Fibroblast of lung (primary cell): ENCODE data around the gene CPNE2. TPM values are rescaled to one million over a fixed set of nuclear protein-coding genes. Genes with fewer than 3 reads are reported as not detected.
A peak's percentile ranks its signal among the peaks of the same experiment; 100 is the strongest.

Source experiments
- DNase-seq, 2 donors: peaks; one replicate each; pipeline versions ENCODE4 v3.0.0 to v3.0.0-alpha.2; 2010; ENCODE audit warnings: low read depth in 2 of 2
- H2AFZ ChIP-seq: 2 replicates; pipeline ENCODE4 v1.5.1; 2012; ENCODE audit warnings: low read length, control low read depth, inconsistent platforms
- H3K27ac ChIP-seq: 2 replicates; pipeline ENCODE4 v1.5.1; 2011; ENCODE audit warnings: low read length, control low read depth; ENCODE audit not compliant: insufficient read depth
- H3K27me3 ChIP-seq: 2 replicates; pipeline ENCODE4 v1.5.1; 2011; ENCODE audit warnings: mild to moderate bottlenecking, low read length; ENCODE audit not compliant: control insufficient read depth, insufficient read depth
- H3K36me3 ChIP-seq: 2 replicates; pipeline ENCODE4 v1.5.1; 2011; ENCODE audit warnings: low read length; ENCODE audit not compliant: control insufficient read depth, insufficient read depth
- H3K4me1 ChIP-seq: 2 replicates; pipeline ENCODE4 v1.5.1; 2011; ENCODE audit warnings: low read length; ENCODE audit not compliant: control insufficient read depth, insufficient read depth; ENCODE audit errors: extremely low read depth
- H3K4me2 ChIP-seq: 2 replicates; pipeline ENCODE4 v1.5.1; 2011; ENCODE audit warnings: low read length, control low read depth; ENCODE audit not compliant: insufficient read depth; ENCODE audit errors: extremely low read depth
- H3K4me3 ChIP-seq, 4 experiments: fragments of 200-600 bp in 1 of 4; sonication (generic) in 1 of 4; replicated peaks in 1 of 4; 2 replicates each; pipeline ENCODE4 v1.5.1; 2011 to 2016; ENCODE audit warnings: low read length in 4 of 4, low read depth in 3 of 4, mild to moderate bottlenecking in 3 of 4, control low read depth in 2 of 4, inconsistent platforms in 1 of 4, mixed read lengths in 1 of 4; ENCODE audit not compliant: insufficient read depth in 1 of 4; ENCODE audit errors: control extremely low read depth in 1 of 4
- H3K79me2 ChIP-seq: 2 replicates; pipeline ENCODE4 v1.5.1; 2012; ENCODE audit warnings: mild to moderate bottlenecking, low read length, inconsistent platforms; ENCODE audit not compliant: control insufficient read depth, insufficient read depth
- H3K9ac ChIP-seq: 2 replicates; pipeline ENCODE4 v1.5.1; 2011; ENCODE audit warnings: mild to moderate bottlenecking, low read length, control low read depth; ENCODE audit not compliant: insufficient read depth
- H3K9me3 ChIP-seq: 2 replicates; pipeline ENCODE4 v1.5.1; 2012; ENCODE audit warnings: low read depth, low read length; ENCODE audit not compliant: control insufficient read depth, insufficient read depth
- H4K20me1 ChIP-seq: 2 replicates; pipeline ENCODE4 v1.5.1; 2011; ENCODE audit warnings: low read length; ENCODE audit not compliant: control insufficient read depth, insufficient read depth; ENCODE audit errors: extremely low read depth
- EZH2 ChIP-seq: IDR thresholded peaks from 2 replicates; pipeline ENCODE4 v1.5.1; 2012; ENCODE audit warnings: low read length, control low read depth, mild to moderate bottlenecking; ENCODE audit errors: missing control alignments
- polyA plus RNA-seq, 2 donors: library from polyadenylated mRNA; depleted of rRNA in 1 of 2; stranded (reverse) in 1 of 2; unstranded in 1 of 2; fragments of >200 nt; gene quantifications; 2 replicates each; pipeline ENCODE4 v1.2.1, GENCODE V29; 2011 to 2012; ENCODE audit warnings: missing spikeins in 1 of 2
- total RNA-seq: library from RNA; depleted of rRNA; stranded (reverse); fragments of >200 nt; gene quantifications from 2 replicates; pipeline ENCODE4 v1.2.1, GENCODE V29; 2014
- TF ChIP-seq, protein P1 (sequence below), 2 donors: IDR thresholded peaks in 1 of 2; conservative IDR thresholded peaks in 1 of 2; 1 replicate in 1 of 2; 2 replicates in 1 of 2; pipeline ENCODE4 v1.5.1; 2011 to 2012; ENCODE audit warnings: low read length in 2 of 2, control low read depth in 1 of 2, inconsistent platforms in 1 of 2, low read depth in 1 of 2, mild to moderate bottlenecking in 1 of 2

CPNE2 gene
- total and polyA plus RNA-seq, 2 donors (not counting 1 experiment from before 2014, with no cell fraction given): 20.5 to 39.6 TPM

- DNase-seq: peak; percentile 75 to 83
- TF ChIP-seq, protein P1, sequence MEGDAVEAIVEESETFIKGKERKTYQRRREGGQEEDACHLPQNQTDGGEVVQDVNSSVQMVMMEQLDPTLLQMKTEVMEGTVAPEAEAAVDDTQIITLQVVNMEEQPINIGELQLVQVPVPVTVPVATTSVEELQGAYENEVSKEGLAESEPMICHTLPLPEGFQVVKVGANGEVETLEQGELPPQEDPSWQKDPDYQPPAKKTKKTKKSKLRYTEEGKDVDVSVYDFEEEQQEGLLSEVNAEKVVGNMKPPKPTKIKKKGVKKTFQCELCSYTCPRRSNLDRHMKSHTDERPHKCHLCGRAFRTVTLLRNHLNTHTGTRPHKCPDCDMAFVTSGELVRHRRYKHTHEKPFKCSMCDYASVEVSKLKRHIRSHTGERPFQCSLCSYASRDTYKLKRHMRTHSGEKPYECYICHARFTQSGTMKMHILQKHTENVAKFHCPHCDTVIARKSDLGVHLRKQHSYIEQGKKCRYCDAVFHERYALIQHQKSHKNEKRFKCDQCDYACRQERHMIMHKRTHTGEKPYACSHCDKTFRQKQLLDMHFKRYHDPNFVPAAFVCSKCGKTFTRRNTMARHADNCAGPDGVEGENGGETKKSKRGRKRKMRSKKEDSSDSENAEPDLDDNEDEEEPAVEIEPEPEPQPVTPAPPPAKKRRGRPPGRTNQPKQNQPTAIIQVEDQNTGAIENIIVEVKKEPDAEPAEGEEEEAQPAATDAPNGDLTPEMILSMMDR (conservative IDR thresholded peaks at IDR 0.05 in 1 of 2, IDR thresholded peaks at IDR 0.05 in 1 of 2; ENCODE audit: low read depth in 1 of 2, low read length in 2 of 2): no peak
- TF ChIP-seq EZH2: no peak
- H3K27ac ChIP-seq: no peak overlapping the region
- no peaks in the 10 kb centered on the region for H3K27me3 ChIP-seq
- no peaks in the 10 kb centered on the region for H3K9me3 ChIP-seq
- no peak overlapping the region for H3K4me2 ChIP-seq
- H3K4me1 ChIP-seq: no peaks in the 10 kb centered on the region
- H2AFZ ChIP-seq: no peak overlapping the region
- no peaks in the 10 kb centered on the region for H3K79me2 ChIP-seq
- no peak overlapping the region for H3K4me3 ChIP-seq
- H4K20me1 ChIP-seq: no peaks in the 10 kb centered on the region
- no peak overlapping the region for H3K9ac ChIP-seq
- peaks cover 8% of the 10 kb centered on the region for H3K36me3 ChIP-seq
Measured at GRCh38 chr16:57166951-57167350, 74.6 kb downstream of the CPNE2 start.

GRCh38 chr16:57167538-57167937 is 75.2 kb downstream of the CPNE2 start:
- Histone ChIP-seq H4K20me1 (no peaks in the 10 kb centered on the region), H3K79me2 (no peaks in the 10 kb centered on the region), H3K4me2 (no peak overlapping the region), H3K9me3 (no peaks in the 10 kb centered on the region), H3K27me3 (no peaks in the 10 kb centered on the region), H3K9ac (no peak overlapping the region), H3K4me3 (no peak overlapping the region), H3K36me3 (peaks cover 8% of the 10 kb centered on the region), H3K27ac (no peak overlapping the region), H2AFZ (no peak overlapping the region), H3K4me1 (no peaks in the 10 kb centered on the region)
- no peak for DNase-seq
- TF ChIP-seq, protein P1 (conservative IDR thresholded peaks at IDR 0.05 in 1 of 2, IDR thresholded peaks at IDR 0.05 in 1 of 2; ENCODE audit: low read depth in 1 of 2, low read length in 2 of 2): no peak
- no peak for TF ChIP-seq EZH2

GRCh38 chr16:57167953-57168352 is 75.6 kb downstream of the CPNE2 start:
- H3K36me3 ChIP-seq: peaks cover 10% of the 10 kb centered on the region
- H3K79me2 ChIP-seq: no peaks in the 10 kb centered on the region
- no peak overlapping the region for H2AFZ ChIP-seq
- H3K4me3 ChIP-seq: no peak overlapping the region
- TF ChIP-seq EZH2: no peak
- TF ChIP-seq, protein P1 (conservative IDR thresholded peaks at IDR 0.05 in 1 of 2, IDR thresholded peaks at IDR 0.05 in 1 of 2; ENCODE audit: low read depth in 1 of 2, low read length in 2 of 2): peak; percentile 71 to 72
- DNase-seq: peak; percentile 77 to 87
- no peak overlapping the region for H3K4me2 ChIP-seq
- no peaks in the 10 kb centered on the region for H3K9me3 ChIP-seq
- no peak overlapping the region for H3K9ac ChIP-seq
- no peaks in the 10 kb centered on the region for H3K27me3 ChIP-seq
- H3K27ac ChIP-seq: no peak overlapping the region
- H4K20me1 ChIP-seq: no peaks in the 10 kb centered on the region
- no peaks in the 10 kb centered on the region for H3K4me1 ChIP-seq
